NK-92 (cell line): ENCODE results near the gene TSPEAR.
"Not testable (repeated sequence)": the region's sequence is repeated elsewhere in the genome, so short reads cannot be mapped to it uniquely, and the experiment has no call there.

Experiments used
- DNase-seq: peaks from one replicate; lab custom pipeline; 2025; ENCODE audit not compliant: unreplicated experiment; lab: John Stamatoyannopoulos, UW

TSPEAR gene

DNA sequence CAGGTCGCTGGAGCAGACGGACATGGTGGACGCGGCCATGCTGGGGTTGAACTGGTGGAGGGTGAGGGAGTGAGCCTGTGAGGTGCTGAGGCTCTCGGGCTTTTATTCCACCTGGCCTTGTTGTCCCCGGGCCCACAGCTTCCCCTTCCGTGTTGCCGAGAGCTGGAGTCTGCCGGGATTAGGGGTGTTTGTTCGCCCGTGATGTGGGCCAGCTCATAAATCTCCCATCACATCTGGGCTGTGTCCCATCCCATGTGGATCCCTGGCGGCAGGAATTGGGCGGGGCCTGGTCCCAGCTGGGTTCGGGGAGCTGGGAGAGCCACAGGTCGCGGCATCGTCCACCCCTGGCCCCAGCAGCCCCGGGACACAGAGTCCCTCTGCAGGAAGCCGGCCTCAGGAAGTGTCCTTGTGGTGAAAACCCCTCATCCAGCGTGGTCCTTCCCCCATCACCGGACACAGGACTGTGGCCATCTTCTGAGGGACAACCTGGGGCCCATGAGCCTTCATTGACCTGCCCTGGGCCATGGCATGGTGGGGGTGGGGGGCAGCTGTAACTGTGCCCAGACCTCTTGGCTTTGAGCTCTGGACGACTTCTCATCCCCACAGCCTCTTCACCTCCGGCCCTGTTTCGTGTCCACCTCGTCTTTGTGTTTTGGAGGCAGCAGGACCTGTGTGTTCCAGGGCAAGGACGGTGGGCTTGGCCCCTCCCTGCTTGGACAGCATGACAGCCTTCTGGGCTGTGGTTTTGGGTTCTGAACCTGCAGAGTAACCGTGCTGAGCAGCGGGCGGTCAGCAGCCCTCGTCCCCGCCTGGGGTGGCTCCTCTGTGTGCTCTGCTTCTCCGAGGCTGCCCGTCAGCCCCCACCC lies 118.7 kb downstream of the TSPEAR start, which contains the start of gene KRTAP10-6:
TSS of gene KRTAP10-6 (minus strand) at position 60 of the 866 bp plus-strand sequence. CDS start at position 39, 21 bp downstream.
- no peak for DNase-seq

DNA sequence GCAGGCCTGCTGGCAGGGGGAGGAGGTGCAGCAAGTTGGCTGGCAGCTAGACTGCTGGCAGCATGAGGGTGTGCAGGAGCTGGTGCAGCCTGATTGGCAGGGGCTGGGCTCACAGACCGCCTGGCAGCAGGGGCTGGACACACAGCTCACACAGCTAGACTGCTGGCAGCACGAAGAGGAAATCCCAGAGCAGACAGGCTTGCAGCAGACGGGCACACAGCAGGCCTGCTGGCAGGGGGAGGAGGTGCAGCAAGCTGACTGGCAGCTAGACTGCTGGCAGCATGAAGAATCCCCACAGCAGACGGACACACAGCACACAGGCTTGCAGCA lies 119.6 kb downstream of the TSPEAR start:
- DNase-seq, result not testable (repeated sequence)

DNA sequence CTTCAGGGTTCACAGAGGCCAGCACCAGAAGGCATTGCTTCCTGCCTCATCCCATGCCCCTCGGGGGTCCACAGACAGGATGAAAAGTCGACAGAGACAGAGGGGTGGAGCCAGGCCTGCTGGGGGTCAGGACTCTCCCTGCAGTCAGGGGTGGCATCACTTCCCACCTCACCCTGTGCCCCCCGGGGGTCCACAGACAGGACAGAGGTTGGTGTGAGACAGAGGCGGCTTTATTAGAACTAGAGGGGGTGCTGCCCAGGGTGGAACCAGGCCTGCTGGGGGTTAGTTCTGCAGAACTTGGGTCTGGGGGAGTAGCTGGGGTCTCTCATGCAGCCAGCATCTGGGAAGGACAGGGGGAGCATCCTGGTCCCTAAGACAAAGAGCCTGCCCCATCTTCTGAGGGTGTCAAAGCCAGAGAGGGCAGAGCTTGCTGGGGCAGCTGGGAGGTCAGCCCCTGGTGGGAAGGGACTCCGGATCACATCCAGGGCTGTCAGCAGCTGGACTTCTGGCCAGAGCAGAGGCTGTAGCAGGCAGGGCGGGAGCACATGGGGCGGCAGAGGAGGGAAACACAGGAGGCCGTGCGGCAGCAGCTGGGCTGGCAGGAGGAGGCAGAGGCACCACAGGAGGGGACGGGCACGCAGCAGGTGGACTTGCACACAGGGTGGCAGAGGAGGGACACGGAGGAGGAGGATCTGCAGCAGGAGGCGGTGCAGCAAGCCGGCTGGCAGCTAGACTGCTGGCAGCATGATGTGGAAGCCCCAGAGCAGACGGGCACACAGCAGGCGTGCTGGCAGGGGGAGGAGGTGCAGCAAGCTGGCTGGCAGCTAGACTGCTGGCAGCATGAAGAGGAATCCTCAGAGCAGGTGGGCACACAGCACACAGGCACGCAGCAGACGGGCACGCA lies 120.2 kb downstream of the TSPEAR start:
- DNase-seq, result not testable (repeated sequence)

DNA sequence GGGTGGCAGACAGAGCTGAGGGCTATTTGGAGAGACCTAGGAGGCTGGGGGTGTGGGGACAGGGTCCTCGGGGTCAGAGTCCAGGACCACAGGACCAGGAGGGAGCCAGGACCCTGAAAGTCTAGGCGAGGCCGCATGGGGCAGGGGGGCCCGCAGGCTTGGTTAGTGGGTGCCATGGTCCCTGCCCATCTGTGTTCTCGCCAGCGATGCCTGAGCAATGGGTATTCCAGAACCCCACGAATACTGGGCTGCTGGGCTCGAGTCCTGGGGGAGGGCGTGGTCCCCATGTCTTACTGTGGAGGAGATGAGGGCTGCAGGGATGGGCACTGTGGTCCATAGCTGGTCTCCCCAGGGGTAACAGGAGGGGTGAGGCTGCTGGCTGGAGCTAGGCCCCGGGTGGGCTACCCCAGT lies 121.1 kb downstream of the TSPEAR start:
- no peak for DNase-seq

DNA sequence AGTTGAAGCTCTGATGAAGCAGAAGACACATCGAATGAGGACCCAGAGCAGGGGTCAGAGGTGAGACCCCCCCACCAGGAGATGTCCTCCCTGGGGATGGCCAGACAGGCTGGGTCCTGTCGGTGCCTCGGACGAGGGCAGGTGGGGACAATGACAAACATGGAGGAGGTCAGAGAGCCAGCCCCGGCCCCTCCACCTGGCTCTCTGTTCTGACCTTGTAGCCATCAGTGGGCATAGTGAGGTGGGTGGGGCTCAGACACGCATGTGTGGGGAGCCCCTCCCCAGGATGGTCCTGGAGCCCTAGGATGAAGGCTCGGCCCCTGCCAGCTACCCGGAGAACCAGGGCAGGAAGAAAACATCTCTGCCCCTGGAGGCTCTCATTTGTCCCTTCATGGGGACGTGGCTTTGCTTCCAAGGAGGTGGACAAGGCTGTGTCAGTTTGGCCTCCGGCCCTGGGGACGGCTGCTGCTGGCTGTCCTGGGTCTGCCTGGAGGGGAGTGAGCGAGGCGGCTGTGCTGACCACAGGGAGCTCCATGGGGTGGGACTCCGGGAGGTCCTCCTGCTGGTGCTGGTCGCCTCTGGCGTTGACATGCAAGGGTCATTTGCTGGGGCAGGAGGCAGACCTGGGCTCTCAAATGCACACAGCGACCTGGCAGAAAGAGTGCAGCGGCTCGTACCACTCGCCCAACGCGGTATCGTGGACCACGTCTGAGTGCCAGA lies 121.6 kb downstream of the TSPEAR start:
- no peak for DNase-seq

DNA sequence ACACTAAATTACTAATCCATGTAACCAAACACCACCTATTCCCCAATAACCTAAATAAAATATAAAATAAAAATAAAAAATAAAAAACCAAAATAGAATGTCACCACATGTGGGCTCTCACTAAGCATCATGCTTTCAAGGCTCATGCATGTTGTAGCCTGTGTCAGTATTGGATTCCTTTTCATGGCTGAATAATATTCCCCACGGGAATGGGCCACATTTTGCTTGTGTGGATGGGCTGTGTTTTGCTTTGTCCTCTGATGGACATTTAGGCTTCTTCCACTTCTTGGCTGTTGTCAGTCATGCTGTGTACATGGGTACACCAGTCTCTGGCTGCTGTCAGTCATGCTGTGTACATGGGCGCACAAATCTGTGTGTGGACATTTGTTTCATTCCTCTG lies 122.3 kb downstream of the TSPEAR start:
- DNase-seq, result no peak

DNA sequence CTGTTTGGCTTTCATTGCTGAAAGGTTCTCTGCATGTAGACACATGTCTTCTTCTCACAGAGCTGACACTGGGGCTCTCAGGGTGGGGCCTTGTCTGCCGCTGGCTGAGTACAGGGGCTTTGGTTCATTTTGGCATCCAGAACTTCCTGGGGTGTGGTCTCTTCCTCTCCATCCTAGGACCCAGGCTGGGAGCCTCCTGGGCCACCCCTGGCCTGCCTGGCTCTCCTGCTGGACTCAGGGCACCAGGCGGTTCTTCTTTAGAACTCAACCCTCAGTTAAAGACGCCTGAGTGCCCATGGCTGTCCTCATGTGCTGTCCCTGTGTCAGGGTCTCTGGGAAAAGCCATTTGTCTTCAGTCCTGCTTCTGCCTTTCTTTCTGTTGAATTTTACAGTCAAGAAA lies 125.5 kb downstream of the TSPEAR start:
- DNase-seq, result no peak

DNA sequence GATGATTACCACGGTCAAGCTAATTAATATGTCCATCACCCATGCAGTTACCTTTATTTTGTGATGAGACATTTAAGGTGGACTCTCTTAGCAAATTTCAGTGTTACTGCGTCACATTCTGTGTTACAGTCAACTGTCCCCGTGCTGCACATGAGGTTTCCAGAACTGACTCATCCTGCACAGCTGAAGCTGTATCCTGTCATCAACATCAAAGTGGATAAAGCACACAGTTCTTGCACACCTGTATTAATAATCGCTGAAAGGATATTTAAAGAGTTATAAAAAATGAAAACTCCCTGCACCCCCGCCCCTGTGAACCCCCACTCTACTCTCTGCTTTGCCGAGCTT lies 127.6 kb downstream of the TSPEAR start:
- DNase-seq, result no peak

DNA sequence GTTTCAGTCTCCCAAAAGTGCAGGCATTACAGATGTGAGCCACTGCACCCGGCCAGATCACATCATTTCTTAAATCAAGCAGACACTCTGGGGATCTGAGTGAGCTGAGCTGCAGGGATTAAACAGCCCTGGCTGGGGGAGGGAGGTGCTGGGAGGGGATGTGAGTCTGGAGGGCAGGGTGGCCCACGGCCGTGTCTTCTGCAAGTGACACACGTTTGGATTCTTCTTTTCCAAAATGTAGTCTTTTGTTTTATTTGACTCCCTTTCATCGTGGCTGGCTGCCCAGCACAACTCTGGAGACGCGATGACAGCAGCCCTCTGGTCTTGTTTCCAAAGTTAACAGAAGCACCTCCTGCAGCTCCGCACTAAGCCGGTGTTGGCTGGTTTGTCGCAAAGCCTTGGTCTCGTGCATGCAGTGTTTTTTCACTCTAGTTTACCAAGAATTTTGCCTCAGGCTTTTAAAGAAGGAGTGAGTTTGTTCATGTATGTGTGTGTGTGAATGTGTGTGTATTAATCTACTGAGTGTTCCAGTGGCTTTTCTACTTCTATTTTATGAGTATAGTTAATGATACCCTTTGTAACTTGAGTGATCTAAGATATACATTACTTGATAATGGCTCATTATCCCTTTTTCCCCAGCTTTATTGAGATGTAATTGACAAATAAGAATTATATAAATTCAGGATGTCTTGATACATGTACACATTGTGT lies 128.1 kb downstream of the TSPEAR start:
- no peak for DNase-seq

DNA sequence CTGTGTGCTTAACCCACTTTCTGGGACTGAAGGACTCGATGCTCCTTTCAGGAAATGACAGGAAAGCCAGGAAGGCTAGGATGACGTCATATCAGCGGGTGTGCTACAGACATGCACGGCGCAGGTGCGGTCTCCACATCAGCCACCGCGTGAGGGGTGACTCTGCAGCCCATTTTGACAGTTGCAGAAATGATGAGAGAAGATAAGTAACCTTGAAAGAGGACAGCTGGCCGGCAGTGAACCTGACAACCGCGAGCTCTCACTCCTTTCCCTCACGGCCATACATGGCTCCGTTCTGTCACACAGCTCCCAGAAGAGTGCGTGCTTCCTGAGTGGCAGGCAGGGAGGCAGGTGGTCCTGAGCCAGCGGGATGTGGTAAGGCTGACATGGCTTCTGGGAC lies 129.3 kb downstream of the TSPEAR start:
- no peak for DNase-seq

DNA sequence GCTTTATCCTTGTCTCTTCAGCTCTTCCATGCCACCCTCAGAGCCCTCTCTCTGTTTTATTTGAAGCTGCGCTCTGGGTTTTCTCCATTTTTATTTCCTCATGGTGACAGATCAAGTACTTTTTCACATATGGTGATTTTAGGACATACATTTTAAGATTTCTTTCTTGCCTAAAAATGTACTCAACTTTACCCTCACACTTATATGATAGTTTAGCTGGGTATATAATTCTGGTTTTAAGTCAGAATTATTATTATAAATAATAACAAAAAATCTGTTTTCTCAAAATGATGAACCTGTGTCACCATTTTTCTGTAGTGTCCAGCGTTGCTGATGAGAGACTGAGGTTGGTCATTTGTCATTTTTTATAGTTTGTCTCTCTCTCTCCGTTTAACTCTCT lies 130.2 kb downstream of the TSPEAR start:
- DNase-seq, result no peak

DNA sequence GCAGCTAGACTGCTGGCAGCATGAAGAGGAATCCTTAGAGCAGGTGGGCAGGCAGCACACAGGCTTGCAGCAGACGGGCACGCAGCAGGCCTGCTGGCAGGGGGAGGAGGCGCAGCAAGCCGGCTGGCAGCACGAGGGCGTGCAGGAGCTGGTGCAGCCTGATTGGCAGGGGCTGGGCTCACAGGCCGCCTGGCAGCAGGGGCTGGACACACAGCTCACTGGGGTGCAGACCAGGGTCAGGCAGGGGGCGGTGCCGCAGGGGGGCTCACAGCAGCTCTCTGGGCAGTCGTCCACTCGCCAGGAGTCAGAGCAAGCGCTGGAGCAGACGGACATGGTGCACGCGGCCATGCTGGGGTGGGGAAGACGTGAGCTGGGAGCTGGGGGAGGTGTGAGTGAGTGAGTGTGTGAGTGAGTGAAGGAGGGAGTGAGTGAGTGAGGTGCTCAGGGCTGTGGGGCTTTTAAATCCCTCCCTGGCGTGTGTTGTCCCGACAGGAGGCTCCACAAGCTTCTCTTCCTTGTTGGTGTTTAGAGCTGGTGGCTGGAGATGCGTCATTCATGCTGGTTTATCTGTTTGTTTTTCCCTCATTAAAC lies 131.0 kb downstream of the TSPEAR start, which contains the start of gene KRTAP10-5:
TSS of gene KRTAP10-5 (minus strand) at position 374 of the 591 bp plus-strand sequence. CDS start at position 348, 26 bp downstream.
- not testable (repeated sequence) for DNase-seq

DNA sequence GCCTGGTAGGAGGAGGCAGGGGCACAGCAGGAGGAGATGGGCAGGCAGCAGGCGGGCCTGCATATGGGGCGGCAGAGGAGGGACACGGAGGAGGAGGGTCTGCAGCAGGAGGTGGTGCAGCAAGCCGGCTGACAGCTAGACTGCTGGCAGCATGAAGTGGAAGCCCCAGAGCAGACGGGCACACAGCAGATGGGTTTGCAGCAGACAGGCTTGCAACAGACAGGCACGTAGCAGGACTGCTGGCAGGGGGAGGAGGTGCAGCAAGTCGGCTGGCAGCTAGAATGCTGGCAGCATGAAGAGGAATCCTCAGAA lies 131.6 kb downstream of the TSPEAR start:
- DNase-seq, result no peak

DNA sequence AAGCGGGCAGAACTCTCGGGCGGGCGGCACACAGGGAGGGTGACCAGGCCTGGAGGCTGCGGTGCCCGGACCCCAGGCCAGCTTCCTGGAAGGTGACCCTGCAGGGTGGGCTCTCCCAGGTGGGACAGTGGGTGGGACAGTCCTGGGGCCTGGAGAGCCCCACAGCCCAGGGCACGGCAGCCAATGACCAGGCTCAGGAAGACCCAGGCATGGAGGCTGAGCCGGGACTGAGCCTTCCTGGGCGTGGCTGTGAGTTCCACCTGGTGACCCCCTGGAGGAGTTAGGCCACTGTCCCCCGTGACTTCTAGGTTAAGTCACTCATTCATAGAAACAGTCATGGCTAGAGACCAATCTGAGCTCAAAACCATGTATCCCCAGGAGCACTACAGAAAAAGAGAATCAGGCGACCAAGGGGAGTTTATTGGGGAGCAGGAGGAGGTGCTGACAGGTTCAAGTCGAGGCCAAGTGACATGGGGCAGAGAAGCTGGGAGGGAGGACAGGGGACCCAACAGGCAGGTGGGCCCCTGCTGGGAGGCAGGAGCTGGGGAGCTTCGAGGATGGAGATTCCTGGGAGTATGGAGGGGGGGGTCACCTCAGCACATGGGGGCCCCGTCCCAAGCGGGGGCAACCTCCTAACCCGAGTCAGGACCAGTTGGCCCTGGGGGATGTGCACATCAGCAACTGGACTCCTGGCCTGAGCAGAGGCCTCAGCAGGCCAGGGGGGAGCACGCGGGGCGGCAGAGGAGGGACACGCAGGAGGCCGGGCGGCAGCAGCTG lies 132.1 kb downstream of the TSPEAR start:
- no peak for DNase-seq

DNA sequence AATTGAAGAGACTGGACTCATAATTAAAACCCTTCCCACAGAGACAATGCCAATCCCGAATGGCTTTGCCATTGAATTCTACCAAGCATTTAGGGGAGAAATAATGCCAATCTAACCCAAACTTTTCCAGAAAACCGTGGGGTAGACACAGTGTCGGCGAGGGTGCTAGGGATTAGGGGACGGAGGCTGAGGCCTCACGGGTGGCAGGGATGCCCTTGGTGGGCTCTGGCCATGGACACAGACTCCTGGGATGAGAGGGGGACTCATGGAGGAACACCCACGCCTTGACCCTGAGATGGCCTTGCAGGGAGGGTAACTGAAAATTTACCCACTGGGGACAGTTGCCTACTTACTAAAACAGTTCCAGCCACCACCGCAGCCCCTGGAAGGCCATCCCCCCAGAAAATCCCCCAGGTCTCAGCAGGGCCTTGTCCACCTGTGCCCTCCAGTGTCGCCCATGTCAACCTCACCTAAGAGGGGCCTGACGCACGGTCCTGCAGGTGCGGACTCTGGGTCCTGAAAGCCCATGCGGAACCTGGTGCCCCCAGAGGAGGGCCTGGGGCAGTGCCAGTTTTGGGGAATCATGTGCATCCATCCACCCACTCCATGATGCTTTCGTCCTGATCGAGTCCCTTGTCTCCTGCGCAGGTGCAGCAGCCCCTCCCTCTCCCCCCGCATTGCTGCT lies 132.9 kb downstream of the TSPEAR start:
- DNase-seq, result no peak

DNA sequence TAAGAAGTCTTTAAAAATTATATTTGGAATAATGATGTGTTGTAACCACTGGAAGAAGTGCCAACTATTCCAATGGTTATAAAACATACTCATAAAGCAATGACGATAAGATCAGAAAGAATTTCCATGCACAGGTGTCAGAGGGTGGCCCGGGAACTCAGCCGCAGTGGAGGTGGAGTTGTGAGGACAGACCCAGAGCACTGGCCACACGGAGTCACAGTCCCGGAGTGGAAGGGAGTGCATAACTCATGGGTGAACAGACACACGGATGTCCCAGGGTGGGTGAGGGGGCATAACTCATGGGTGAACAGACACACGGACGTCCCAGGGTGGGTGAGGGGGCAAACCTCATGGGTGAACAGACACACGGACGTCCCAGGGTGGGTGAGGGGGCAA lies 135.3 kb downstream of the TSPEAR start:
- DNase-seq, result no peak

DNA sequence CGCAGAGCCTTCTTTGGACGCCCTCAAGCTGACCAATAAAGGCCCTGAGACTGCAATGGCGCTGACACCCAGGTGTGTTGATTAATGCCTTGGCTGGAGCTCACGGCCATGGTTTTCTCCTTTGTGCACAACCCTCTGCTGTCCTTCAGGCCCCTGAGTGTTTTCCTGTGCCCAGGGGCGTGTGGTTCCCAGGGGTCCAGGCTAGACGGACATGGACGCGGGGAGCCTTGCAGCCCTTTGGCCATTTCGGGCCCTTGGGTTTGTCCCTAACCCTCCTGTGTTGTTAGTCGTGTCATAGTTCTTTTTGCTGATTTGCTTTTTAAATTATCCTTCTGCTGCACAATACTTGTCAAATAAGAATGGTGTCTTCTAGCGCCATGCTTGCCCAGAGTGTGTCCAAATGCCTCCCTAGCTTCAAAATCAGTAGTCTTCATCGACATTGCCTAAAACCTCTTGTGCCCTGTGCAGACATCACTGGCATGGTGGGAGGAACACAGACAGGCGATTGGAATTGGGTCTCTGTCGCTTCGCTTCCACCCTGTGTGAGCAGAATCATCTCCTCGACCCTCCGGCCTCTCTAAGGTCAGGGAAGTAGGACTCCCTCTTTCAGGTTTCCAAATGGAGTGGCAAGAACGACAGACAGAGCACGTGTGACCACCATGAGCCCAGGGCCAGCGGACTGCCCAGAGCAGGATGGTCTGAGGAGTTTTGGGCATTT lies 135.9 kb downstream of the TSPEAR start:
- DNase-seq, result no peak

DNA sequence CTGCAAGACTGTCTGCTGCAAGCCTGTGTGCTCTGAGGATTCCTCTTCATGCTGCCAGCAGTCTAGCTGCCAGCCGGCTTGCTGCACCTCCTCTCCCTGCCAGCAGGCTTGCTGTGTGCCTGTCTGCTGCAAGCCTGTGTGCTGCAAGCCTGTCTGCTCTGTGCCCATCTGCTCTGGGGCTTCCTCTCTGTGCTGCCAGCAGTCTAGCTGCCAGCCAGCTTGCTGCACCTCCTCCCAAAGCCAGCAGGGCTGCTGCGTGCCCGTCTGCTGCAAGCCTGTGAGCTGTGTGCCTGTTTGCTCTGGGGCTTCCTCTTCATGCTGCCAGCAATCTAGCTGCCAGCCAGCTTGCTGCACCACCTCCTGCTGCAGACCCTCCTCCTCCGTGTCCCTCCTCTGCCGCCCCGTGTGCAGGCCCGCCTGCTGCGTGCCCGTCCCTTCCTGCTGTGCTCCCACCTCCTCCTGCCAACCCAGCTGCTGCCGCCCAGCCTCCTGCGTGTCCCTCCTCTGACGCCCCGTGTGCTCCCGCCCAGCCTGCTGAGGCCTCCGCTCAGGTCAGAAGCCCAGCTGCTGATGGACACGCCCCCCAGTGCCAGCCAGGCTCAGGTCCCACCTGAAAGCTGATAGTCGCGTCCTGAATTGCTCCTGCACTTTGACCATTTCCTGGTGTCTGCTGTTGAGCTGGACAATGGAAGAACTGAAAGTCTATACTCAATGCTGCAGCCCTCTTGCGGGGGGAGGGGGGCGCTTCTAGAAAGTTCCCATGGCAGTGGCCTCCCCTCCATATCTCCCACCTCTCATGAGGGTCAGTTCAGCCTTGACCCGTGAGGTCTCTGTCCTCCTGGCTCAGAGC lies 136.7 kb downstream of the TSPEAR start:
- DNase-seq, result no peak
